ENCODE results near the gene LGR6. TPM values are rescaled to one million over a fixed set of nuclear protein-coding genes. Genes with fewer than 3 reads are reported as not detected.

LGR6 gene
- total RNA-seq, 1 experiment from 2014 or later, result 1.0 TPM

DNA sequence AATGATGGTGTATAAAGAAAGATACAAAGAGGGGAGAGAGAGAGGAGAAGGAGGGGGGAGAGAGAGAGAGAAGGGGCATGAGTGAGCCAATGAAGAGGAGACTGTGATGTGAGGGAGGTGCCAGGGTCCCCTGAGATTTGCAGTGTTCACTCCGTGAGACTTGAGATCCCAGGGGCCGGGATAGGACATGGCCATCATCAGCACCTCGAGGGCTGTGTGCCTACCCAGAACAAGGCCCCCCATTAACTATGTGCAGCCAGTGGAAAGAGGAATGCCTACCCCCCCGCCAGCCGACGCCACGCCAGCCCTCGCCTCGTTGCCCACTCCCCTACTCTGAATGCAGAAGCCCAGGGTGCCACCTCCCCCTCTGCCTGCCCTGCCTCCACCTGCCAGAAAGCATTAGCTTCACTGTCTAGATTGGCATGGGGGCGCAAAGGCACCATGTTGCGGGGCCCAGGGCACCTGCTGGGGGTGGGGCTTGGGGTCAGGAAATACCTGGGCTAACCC, 14.8 kb downstream of the LGR6 start:
- H2BK15ac ChIP-seq (ENCODE audit: low read depth, low read length), result no peak overlapping the region
- no peak overlapping the region for H3K27ac Mint-ChIP-seq
- peaks cover 0 to 10% of the 10 kb centered on the region in 2 experiments; a peak in 3 of 4 replicates for H3K4me1 Mint-ChIP-seq
- H3K4me1 ChIP-seq (ENCODE audit: insufficient read depth, low read length), result no peaks in the 10 kb centered on the region
- H3K4me3 Mint-ChIP-seq, result no peak overlapping the region
- H3K18ac ChIP-seq (ENCODE audit: insufficient read length, low read depth, low read length), result no peak overlapping the region
- no peak overlapping the region for H2BK5ac ChIP-seq (ENCODE audit: insufficient read length, low read length)
- no peak overlapping the region for H3K9ac ChIP-seq (ENCODE audit: extremely low read depth, insufficient read length, low read length)
- WGBS (ENCODE audit: extremely low coverage, insufficient read length, low lambda C conversion rate), result no CpG with 5 or more reads among the region's 11 CpGs
- no peak overlapping the region for H4K8ac ChIP-seq (replicated peaks; ENCODE audit: insufficient read length, low read depth, low read length)
- no peak overlapping the region for H2AFZ ChIP-seq (ENCODE audit: low read length)
- H2BK120ac ChIP-seq (ENCODE audit: low read depth, low read length, poor library complexity, severe bottlenecking), result no peak overlapping the region
- H4K91ac ChIP-seq (ENCODE audit: insufficient read length, low read depth, low read length), result no peak overlapping the region
- no peaks in the 10 kb centered on the region for H3K9me3 ChIP-seq (ENCODE audit: control insufficient read depth, low read depth, low read length)
- H3K79me1 ChIP-seq (ENCODE audit: insufficient read depth, low read depth, low read length, poor library complexity, severe bottlenecking), result no peaks in the 10 kb centered on the region
- no peak overlapping the region for H4K5ac ChIP-seq (ENCODE audit: insufficient read length, low read depth, low read length)
- no peak overlapping the region for H3K56ac ChIP-seq (ENCODE audit: insufficient read length, low read depth, low read length)
- H3K27ac ChIP-seq (ENCODE audit: insufficient read length, low read depth, low read length), result no peak overlapping the region
- H3K23ac ChIP-seq (ENCODE audit: insufficient read length, low read depth, low read length), result no peak overlapping the region
- no peak overlapping the region for H3K4ac ChIP-seq (ENCODE audit: low read depth, low read length)
- no peaks in the 10 kb centered on the region for H3K9me3 Mint-ChIP-seq
- DNase-seq, result no peak
- TF ChIP-seq CTCF (conservative IDR thresholded peaks at IDR 0.05), result no peak
- no peaks in the 10 kb centered on the region for H3K79me2 ChIP-seq (ENCODE audit: insufficient read depth, low read length)
- no peak overlapping the region for H3T11ph ChIP-seq (ENCODE audit: low read length)
- H3K36me3 Mint-ChIP-seq (ENCODE audit: insufficient read depth in 1 of 3, low read depth in 3 of 3), result no peaks in the 10 kb centered on the region
- H3K4me2 ChIP-seq (ENCODE audit: insufficient read depth, insufficient read length, low read length), result no peak overlapping the region
- no peak overlapping the region; the same call in 1 of the 2 replicates for H3K14ac ChIP-seq (ENCODE audit: insufficient read depth, low read length)
- no peaks in the 10 kb centered on the region for H3K23me2 ChIP-seq (ENCODE audit: insufficient read length, low read depth, low read length, poor library complexity, severe bottlenecking)
- peaks cover 16% of the 10 kb centered on the region for H3K27me3 Mint-ChIP-seq (ENCODE audit: low read depth)
- no peaks in the 10 kb centered on the region for H3K27me3 ChIP-seq (ENCODE audit: insufficient read depth, low read length)
- no peak overlapping the region for H2AK5ac ChIP-seq (ENCODE audit: insufficient read length, low read length)
- no peak overlapping the region for H2BK12ac ChIP-seq (ENCODE audit: insufficient read length, low read depth, low read length)
- no peaks in the 10 kb centered on the region for H4K20me1 ChIP-seq (ENCODE audit: control insufficient read depth, insufficient read depth, insufficient read length)
- H2BK20ac ChIP-seq (ENCODE audit: low read depth, low read length, poor library complexity, severe bottlenecking), result no peak overlapping the region

Measured in H9 (cell line).